Measurements from ENCODE around the gene PPP2R1A. TPM values are rescaled to one million over a fixed set of nuclear protein-coding genes. Genes with fewer than 3 reads are reported as not detected.

Gene PPP2R1A
- total RNA-seq, 4 donors from 2014 or later, result 200 to 226 (median 224) TPM

- no peak for TF ChIP-seq CTCF (IDR thresholded peaks at IDR 0.05)
- TF ChIP-seq POLR2A (IDR thresholded peaks at IDR 0.05), result no peak
- DNase-seq (ENCODE audit: low spot score in 2 of 2), result peak in 1 of 2 donors; percentile 72
- WGBS, 2 donors, result 96% methylated on average over 20 of the region's 20 CpGs
- intact Hi-C loops (cut with DNase I; ENCODE audit: low total_unique reads), result no loop called here
- no peak overlapping the region for H3K4me3 ChIP-seq (ENCODE audit: low read depth, poor library complexity, severe bottlenecking)
Measured at GRCh38 chr19:52211203-52211602, 21.4 kb downstream of the PPP2R1A start.

- intact Hi-C loops (cut with DNase I; ENCODE audit: low total_unique reads), result no loop called here
- 84 to 93% methylated on average over 11 of the region's 11 CpGs for WGBS, 2 donors
- DNase-seq (ENCODE audit: low spot score in 2 of 2), result peak in 1 of 2 donors; percentile 13
- TF ChIP-seq CTCF (IDR thresholded peaks at IDR 0.05) (no peak), POLR2A (IDR thresholded peaks at IDR 0.05) (no peak)
- H3K4me3 ChIP-seq (ENCODE audit: low read depth, poor library complexity, severe bottlenecking), result no peak overlapping the region
Measured at GRCh38 chr19:52211926-52212571, 22.2 kb downstream of the PPP2R1A start.

- TF ChIP-seq CTCF (IDR thresholded peaks at IDR 0.05), result no peak
- no peak for TF ChIP-seq POLR2A (IDR thresholded peaks at IDR 0.05)
- intact Hi-C loops (cut with DNase I; ENCODE audit: low total_unique reads), result no loop called here
- WGBS, 2 donors, result 96% methylated on average over 25 of the region's 25 CpGs
- peak in 1 of 2 donors; percentile 78 for DNase-seq (ENCODE audit: low spot score in 2 of 2)
- H3K4me3 ChIP-seq (ENCODE audit: low read depth, poor library complexity, severe bottlenecking), result no peak overlapping the region
Measured at GRCh38 chr19:52212572-52213255, 22.9 kb downstream of the PPP2R1A start.

- 87 to 91% methylated on average over 5 of the region's 5 CpGs for whole genome bisulfite sequencing, 2 donors
- DNase-seq (ENCODE audit: low spot score in 2 of 2), result no peak
- intact Hi-C loops (cut with DNase I; ENCODE audit: low total_unique reads), result no loop called here
- H3K4me3 ChIP-seq (ENCODE audit: low read depth, poor library complexity, severe bottlenecking), result no peak overlapping the region
- TF ChIP-seq POLR2A (IDR thresholded peaks at IDR 0.05), result no peak
- TF ChIP-seq CTCF (IDR thresholded peaks at IDR 0.05), result no peak
Measured at GRCh38 chr19:52214241-52214640, 24.4 kb downstream of the PPP2R1A start.

- 94 to 100% methylated on average over 3 of the region's 3 CpGs for WGBS, 2 donors
- no peak for TF ChIP-seq POLR2A (IDR thresholded peaks at IDR 0.05)
- TF ChIP-seq CTCF (IDR thresholded peaks at IDR 0.05), result no peak
- DNase-seq (ENCODE audit: low spot score in 2 of 2), result peak in 1 of 2 donors; percentile 26
- intact Hi-C loops (cut with DNase I; ENCODE audit: low total_unique reads), result no loop called here
- H3K4me3 ChIP-seq (ENCODE audit: low read depth, poor library complexity, severe bottlenecking), result no peak overlapping the region
Measured at GRCh38 chr19:52216401-52216800, 26.5 kb downstream of the PPP2R1A start.

Measured in lower leg skin (tissue), 4 donors.